Loucy (cell line): ENCODE results near the gene HOPX.

ENCODE experiments used
- EZH2phosphoT487 ChIP-seq: fragments of 200-600 bp; IDR thresholded peaks from 2 replicates; pipeline ENCODE4 v1.6.1; 2018; ENCODE audit warnings: antibody characterized with exemption, mild to moderate bottlenecking, moderate library complexity, borderline replicate concordance
- TF ChIP-seq, protein P1 (sequence below): fragments of 200-600 bp; sonication (generic); conservative IDR thresholded peaks from 2 replicates; pipeline ENCODE4 v1.5.1; 2014; ENCODE audit warnings: mild to moderate bottlenecking, antibody characterized with exemption, low read length

DNA sequence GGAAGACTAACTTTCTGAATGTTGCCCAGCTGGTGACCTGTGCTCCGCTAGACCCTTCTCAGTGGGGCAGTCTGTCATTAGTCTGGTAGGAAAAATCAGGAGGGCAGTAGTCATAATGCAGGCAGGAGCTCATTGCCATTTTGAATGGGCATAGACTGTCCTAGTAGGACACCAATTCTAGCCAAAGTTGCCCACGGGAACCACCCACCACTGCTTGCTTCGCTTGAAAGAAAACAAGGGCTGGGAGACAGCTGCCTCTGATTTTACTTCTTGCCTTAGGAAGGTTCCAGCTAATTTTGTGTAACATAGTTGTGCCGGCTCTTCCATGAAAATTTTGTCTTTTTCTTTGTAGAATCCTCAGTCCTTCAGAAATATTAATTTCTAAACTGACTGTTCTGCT is 23.3 kb downstream of the HOPX start:
- TF ChIP-seq, protein P1, sequence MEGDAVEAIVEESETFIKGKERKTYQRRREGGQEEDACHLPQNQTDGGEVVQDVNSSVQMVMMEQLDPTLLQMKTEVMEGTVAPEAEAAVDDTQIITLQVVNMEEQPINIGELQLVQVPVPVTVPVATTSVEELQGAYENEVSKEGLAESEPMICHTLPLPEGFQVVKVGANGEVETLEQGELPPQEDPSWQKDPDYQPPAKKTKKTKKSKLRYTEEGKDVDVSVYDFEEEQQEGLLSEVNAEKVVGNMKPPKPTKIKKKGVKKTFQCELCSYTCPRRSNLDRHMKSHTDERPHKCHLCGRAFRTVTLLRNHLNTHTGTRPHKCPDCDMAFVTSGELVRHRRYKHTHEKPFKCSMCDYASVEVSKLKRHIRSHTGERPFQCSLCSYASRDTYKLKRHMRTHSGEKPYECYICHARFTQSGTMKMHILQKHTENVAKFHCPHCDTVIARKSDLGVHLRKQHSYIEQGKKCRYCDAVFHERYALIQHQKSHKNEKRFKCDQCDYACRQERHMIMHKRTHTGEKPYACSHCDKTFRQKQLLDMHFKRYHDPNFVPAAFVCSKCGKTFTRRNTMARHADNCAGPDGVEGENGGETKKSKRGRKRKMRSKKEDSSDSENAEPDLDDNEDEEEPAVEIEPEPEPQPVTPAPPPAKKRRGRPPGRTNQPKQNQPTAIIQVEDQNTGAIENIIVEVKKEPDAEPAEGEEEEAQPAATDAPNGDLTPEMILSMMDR, result no peak
- TF ChIP-seq EZH2phosphoT487, result no peak
